ENCODE data around the gene ASTN2.

- no peak for TF ChIP-seq SMARCB1 (IDR thresholded peaks at IDR 0.05; ENCODE audit: insufficient read length, low read depth)
- no peak for TF ChIP-seq POLR2A (conservative IDR thresholded peaks at IDR 0.05)
- TF ChIP-seq PTRF (tag; IDR thresholded peaks at IDR 0.05), result no peak
- no peak for TF ChIP-seq ETV5 (CRISPR knock-in tag; IDR thresholded peaks at IDR 0.05; ENCODE audit: low read depth)
- no peak for TF ChIP-seq ZNF354B (CRISPR knock-in tag; IDR thresholded peaks at IDR 0.05)
- TF ChIP-seq TCF7L2 (IDR thresholded peaks at IDR 0.05; ENCODE audit: low read depth, low read length), result no peak
- TF ChIP-seq ZBTB7A (IDR thresholded peaks at IDR 0.05; ENCODE audit: borderline replicate concordance, control insufficient read depth, low read depth, low read length), result no peak
- TF ChIP-seq ZBTB17 (CRISPR knock-in tag; IDR thresholded peaks at IDR 0.05), result no peak
- TF ChIP-seq ZC3H4 (CRISPR knock-in tag; IDR thresholded peaks at IDR 0.05; ENCODE audit: borderline replicate concordance), result no peak
Measured at GRCh38 chr9:116795821-116796220, 619.0 kb downstream of the ASTN2 start.

All from K562 (cell line).